HCT116 (cell line): ENCODE data around the gene EHD3. TPM values are rescaled to one million over a fixed set of nuclear protein-coding genes. Genes with fewer than 3 reads are reported as not detected.

ENCODE experiments used
- ATAC-seq: fragments of 200-7000 bp; cut with Tn5 transposase; 2 replicates; pipeline ENCODE4 v1.9.1; 2020; ENCODE audit warnings: mild to moderate bottlenecking, moderate library complexity
- BruUV-seq: library from RNA; stranded (reverse); fragments of 400-500 nt; replicated peaks from 2 replicates; lab custom pipeline; 2021; lab: Mats Ljungman, UMichigan
- CTCF ChIA-PET: fragments of 300-600 bp; sonication (Branson Sonifier 250); formaldehyde crosslinking; loops from one replicate; lab custom pipeline; 2021; ENCODE audit warnings: antibody characterized with exemption; lab: Charles Lee
- POLR2A ChIA-PET: fragments of 300-600, 350-600 bp; sonication (Branson Sonifier 250); formaldehyde crosslinking; loops from one replicate; lab custom pipeline; 2021; ENCODE audit warnings: antibody characterized with exemption; lab: Charles Lee
- RAD21 ChIA-PET, 2 experiments: fragments of 300-600 bp; sonication (Branson Sonifier 250); formaldehyde crosslinking; loops; one replicate each; lab custom pipeline; 2023; ENCODE audit warnings: low total read pairs in 2 of 2; ENCODE audit not compliant: uncharacterized antibody in 2 of 2, unreplicated experiment in 2 of 2, low non-redundant PET in 1 of 2; lab: Charles Lee
- DNase-seq: peaks from one replicate; pipeline ENCODE4 v3.0.0-alpha.2; 2010; ENCODE audit warnings: low read depth, low spot score
- H2AFZ ChIP-seq: fragments of 200-600 bp; shearing (Covaris generic), sonication (generic); 2 replicates; pipeline ENCODE4 v1.6.1; 2017; ENCODE audit warnings: low read depth, mixed run types, mixed read lengths, antibody characterized with exemption, low read length; ENCODE audit not compliant: poor library complexity, severe bottlenecking
- H3K27ac ChIP-seq: 2 replicates; pipeline ENCODE4 v1.5.1; 2012; ENCODE audit warnings: low read depth, low read length
- H3K27me3 ChIP-seq: fragments of 200-600 bp; sonication (generic); 2 replicates; pipeline ENCODE4 v1.6.1; 2016; ENCODE audit warnings: mixed run types, low read length, mixed read lengths; ENCODE audit not compliant: insufficient read depth
- H3K36me3 ChIP-seq, 2 experiments: fragments of 200-500 bp in 1 of 2; fragments of 200-600 bp in 1 of 2; sonication (Bioruptor generic) in 1 of 2; sonication (generic) in 1 of 2; 2 replicates each; pipeline versions ENCODE4 v1.5.1 to v1.6.1; 2014 to 2016; ENCODE audit warnings: low read length in 2 of 2, inconsistent platforms in 1 of 2, mixed read lengths in 1 of 2, mixed run types in 1 of 2; ENCODE audit not compliant: insufficient read depth in 2 of 2, control insufficient read depth in 1 of 2
- H3K4me1 ChIP-seq, 2 experiments: fragments of 200-600 bp in 1 of 2; sonication (generic) in 1 of 2; 2 replicates each; pipeline versions ENCODE4 v1.5.1 to v1.6.1; 2012 to 2017; ENCODE audit warnings: low read length in 2 of 2, inconsistent platforms in 1 of 2, mild to moderate bottlenecking in 1 of 2, mixed read lengths in 1 of 2, mixed run types in 1 of 2, moderate library complexity in 1 of 2; ENCODE audit not compliant: insufficient read depth in 2 of 2, control insufficient read depth in 1 of 2
- H3K4me2 ChIP-seq: fragments of 200-600 bp; sonication (generic); 2 replicates; pipeline ENCODE4 v1.6.1; 2017; ENCODE audit warnings: mixed run types, low read length, mixed read lengths
- H3K4me3 ChIP-seq, 2 experiments: fragments of 200-600 bp in 1 of 2; sonication (generic) in 1 of 2; replicated peaks in 1 of 2; 2 replicates each; pipeline ENCODE4 v1.5.1; 2011 to 2016; ENCODE audit warnings: low read length in 2 of 2, control low read depth in 1 of 2, low read depth in 1 of 2, mild to moderate bottlenecking in 1 of 2, mixed read lengths in 1 of 2, mixed run types in 1 of 2
- H3K79me2 ChIP-seq: fragments of 200-600 bp; sonication (generic); 2 replicates; pipeline ENCODE4 v1.6.1; 2017; ENCODE audit warnings: mild to moderate bottlenecking, mixed run types, low read length, moderate library complexity, mixed read lengths; ENCODE audit not compliant: insufficient read depth
- H3K9ac ChIP-seq: fragments of 200-600 bp; sonication (generic); 2 replicates; pipeline ENCODE4 v1.6.1; 2016; ENCODE audit warnings: low read length, mixed read lengths
- H3K9me2 ChIP-seq: fragments of 200-600 bp; sonication (generic), shearing (Covaris generic); 2 replicates; pipeline ENCODE4 v1.6.1; 2017; ENCODE audit warnings: mixed run types, mild to moderate bottlenecking, moderate library complexity; ENCODE audit not compliant: insufficient read depth
- H3K9me3 ChIP-seq, 2 experiments: fragments of 200-500 bp in 1 of 2; fragments of 200-600 bp in 1 of 2; sonication (Bioruptor generic) in 1 of 2; sonication (generic) in 1 of 2; 2 replicates each; pipeline ENCODE4 v1.6.1; 2014 to 2017; ENCODE audit warnings: low read length in 2 of 2, mixed read lengths in 2 of 2, inconsistent platforms in 1 of 2, low read depth in 1 of 2, mild to moderate bottlenecking in 1 of 2, mixed run types in 1 of 2, moderate library complexity in 1 of 2; ENCODE audit not compliant: control insufficient read depth in 1 of 2, insufficient read depth in 1 of 2
- H4K20me1 ChIP-seq: fragments of 200-600 bp; sonication (generic), shearing (Covaris generic); 2 replicates; pipeline ENCODE4 v1.6.1; 2017; ENCODE audit warnings: mixed run types, mild to moderate bottlenecking, moderate library complexity; ENCODE audit not compliant: insufficient read depth
- ATF3 ChIP-seq: IDR thresholded peaks from 2 replicates; pipeline ENCODE4 v1.6.1; 2012
- CBX3 ChIP-seq: IDR thresholded peaks from 2 replicates; pipeline ENCODE4 v1.6.1; 2012; ENCODE audit warnings: low read depth
- CEBPB ChIP-seq: IDR thresholded peaks from 2 replicates; pipeline ENCODE4 v1.6.1; 2012; ENCODE audit warnings: low read depth
- EZH2phosphoT487 ChIP-seq: fragments of 200-600 bp; IDR thresholded peaks from 2 replicates; pipeline ENCODE4 v1.6.1; 2018; ENCODE audit warnings: antibody characterized with exemption, borderline replicate concordance
- FOSL1 ChIP-seq: IDR thresholded peaks from 2 replicates; pipeline ENCODE4 v1.6.1; 2012; ENCODE audit warnings: low read depth
- MAX ChIP-seq: IDR thresholded peaks from 2 replicates; pipeline ENCODE4 v1.6.1; 2012
- POLR2A ChIP-seq: IDR thresholded peaks from 2 replicates; pipeline ENCODE4 v1.7.0; 2011; ENCODE audit warnings: borderline replicate concordance; ENCODE audit not compliant: insufficient read depth, insufficient read length; ENCODE audit errors: extremely low read depth
- POLR2AphosphoS5 ChIP-seq: IDR thresholded peaks from 2 replicates; pipeline ENCODE4 v1.6.1; 2011; ENCODE audit warnings: mild to moderate bottlenecking, low read depth, low read length, moderate library complexity
- REST ChIP-seq: IDR thresholded peaks from 2 replicates; pipeline ENCODE4 v1.6.1; 2012; ENCODE audit warnings: low read depth
- SIN3A ChIP-seq: IDR thresholded peaks from 2 replicates; pipeline ENCODE4 v1.6.1; 2012; ENCODE audit warnings: low read depth
- SP1 ChIP-seq: IDR thresholded peaks from 2 replicates; pipeline ENCODE4 v1.6.1; 2012; ENCODE audit warnings: low read depth
- SRF ChIP-seq: IDR thresholded peaks from 2 replicates; pipeline ENCODE4 v1.6.1; 2012; ENCODE audit warnings: low read depth
- TCF7L2 ChIP-seq: IDR thresholded peaks from 2 replicates; pipeline ENCODE4 v1.7.0; 2011; ENCODE audit warnings: borderline replicate concordance, inconsistent platforms; ENCODE audit not compliant: insufficient read depth, insufficient read length; ENCODE audit errors: extremely low read depth
- ZBTB33 ChIP-seq: IDR thresholded peaks from 2 replicates; pipeline ENCODE4 v1.6.1; 2011; ENCODE audit warnings: mild to moderate bottlenecking, low read length, moderate library complexity; ENCODE audit not compliant: insufficient replicate concordance; ENCODE audit errors: extremely low read depth
- ZFX ChIP-seq: fragments of 450-650 bp; IDR thresholded peaks from 2 replicates; pipeline ENCODE4 v1.6.1; 2017
- ZNF274 ChIP-seq: fragments of 200-500 bp; sonication (Bioruptor generic); IDR thresholded peaks from 2 replicates; pipeline ENCODE4 v1.6.1; 2014; ENCODE audit warnings: mild to moderate bottlenecking, low read depth, low read length, inconsistent platforms
- intact Hi-C: fragments of 100-400 bp; cut with micrococcal nuclease; formaldehyde crosslinking; loops from 2 replicates; pipeline ENCODE4 v1.10.0; 2022
- total RNA-seq: library from RNA; stranded (reverse); gene quantifications from one replicate; pipeline ENCODE4 v1.2.1, GENCODE V29; 2021; ENCODE audit not compliant: unreplicated experiment

EHD3 gene
- total RNA-seq, 1 experiment from 2014 or later: not detected

GRCh38 chr2:31269087-31269486 is 35.1 kb downstream of the EHD3 start:
- Histone ChIP-seq H3K36me3 (no peaks in the 10 kb centered on the region), H3K9me2 (no peaks in the 10 kb centered on the region), H3K4me1 (no peaks in the 10 kb centered on the region), H4K20me1 (no peaks in the 10 kb centered on the region), H3K9ac (no peak overlapping the region), H3K27ac (no peak overlapping the region), H2AFZ (no peak overlapping the region), H3K4me3 (no peak overlapping the region), H3K4me2 (no peak overlapping the region), H3K27me3 (peaks cover 7% of the 10 kb centered on the region; the same call in 1 of the 2 replicates), H3K9me3 (no peaks in the 10 kb centered on the region), H3K79me2 (no peaks in the 10 kb centered on the region)
- ATAC-seq (no peak), DNase-seq (no peak)
- POLR2A ChIA-PET: no interaction called here
- RAD21 ChIA-PET: no interaction called here
- TF ChIP-seq EZH2phosphoT487: no peak
- no peak for TF ChIP-seq POLR2AphosphoS5
- CTCF ChIA-PET: no interaction called here
- no TSS peak for BruUV-seq
- intact Hi-C loops: no loop called here

GRCh38 chr2:31270131-31270530 is 36.2 kb downstream of the EHD3 start:
- RAD21 ChIA-PET: no interaction called here
- H2AFZ ChIP-seq: no peak overlapping the region
- no peaks in the 10 kb centered on the region for H3K9me3 ChIP-seq
- DNase-seq (no peak), ATAC-seq (no peak)
- no peak overlapping the region for H3K9ac ChIP-seq
- POLR2A ChIA-PET: no interaction called here
- no peak overlapping the region for H3K4me3 ChIP-seq
- H3K4me2 ChIP-seq: no peak overlapping the region
- no peaks in the 10 kb centered on the region for H3K79me2 ChIP-seq
- BruUV-seq: no TSS peak
- CTCF ChIA-PET: no interaction called here
- intact Hi-C loops: no loop called here
- no peaks in the 10 kb centered on the region for H3K4me1 ChIP-seq
- H3K27ac ChIP-seq: no peak overlapping the region
- H3K27me3 ChIP-seq: peaks cover 7% of the 10 kb centered on the region; the same call in 1 of the 2 replicates
- H4K20me1 ChIP-seq: no peaks in the 10 kb centered on the region; the same call in 1 of the 2 replicates
- no peak for TF ChIP-seq ZNF274
- no peak for TF ChIP-seq TCF7L2
- no peak for TF ChIP-seq ATF3
- TF ChIP-seq ZBTB33: no peak
- no peak for TF ChIP-seq SP1
- no peak for TF ChIP-seq CBX3
- no peak for TF ChIP-seq FOSL1
- no peak for TF ChIP-seq SRF
- no peak for TF ChIP-seq POLR2A
- no peak for TF ChIP-seq CEBPB
- TF ChIP-seq SIN3A: no peak
- no peak for TF ChIP-seq REST
- no peak for TF ChIP-seq MAX
- no peak for TF ChIP-seq ZFX
- no peaks in the 10 kb centered on the region for H3K9me2 ChIP-seq
- H3K36me3 ChIP-seq: no peaks in the 10 kb centered on the region
